ENCODE results near the gene BCAS3. TPM values are rescaled to one million over a fixed set of nuclear protein-coding genes. Genes with fewer than 3 reads are reported as not detected.
A peak's percentile ranks its signal among the peaks of the same experiment; 100 is the strongest.

BCAS3 gene
- total RNA-seq, 1 donor from 2014 or later = 14.5 TPM

- Mint-ChIP-seq H3K4me1 (ENCODE audit: low read depth, unreplicated experiment) (peaks cover 6% of the 10 kb centered on the region), H3K27me3 (ENCODE audit: low read depth, unreplicated experiment) (no peaks in the 10 kb centered on the region), H3K9me3 (ENCODE audit: unreplicated experiment) (no peaks in the 10 kb centered on the region), H3K4me3 (ENCODE audit: unreplicated experiment) (no peak overlapping the region), H3K36me3 (ENCODE audit: low read depth, unreplicated experiment) (no peaks in the 10 kb centered on the region), H3K27ac (ENCODE audit: unreplicated experiment) (no peak overlapping the region)
- peak; percentile 48 for DNase-seq (ENCODE audit: low read depth)
- H3K4me1 ChIP-seq (ENCODE audit: insufficient read depth, low read length) = peaks cover 7% of the 10 kb centered on the region
- H2AFZ ChIP-seq (ENCODE audit: low read depth, low read length) = no peak overlapping the region
- H3K36me3 ChIP-seq (ENCODE audit: insufficient read depth, low read length) = peaks cover 4% of the 10 kb centered on the region
- peaks cover 57% of the 10 kb centered on the region for H4K20me1 ChIP-seq (ENCODE audit: insufficient read depth, low read length)
- FAIRE-seq = no peak
- H3K4me2 ChIP-seq (ENCODE audit: low read length) = peak overlapping the region; percentile 21
- no peak overlapping the region for H3K9ac ChIP-seq (ENCODE audit: low read length)
- TF ChIP-seq EZH2 (IDR thresholded peaks at IDR 0.05; ENCODE audit: insufficient read depth, low read length) (no peak), CTCF (IDR thresholded peaks at IDR 0.05; ENCODE audit: insufficient read depth, low read depth, low read length) (no peak)
- no peaks in the 10 kb centered on the region for H3K9me3 ChIP-seq (ENCODE audit: insufficient read depth, low read depth, low read length)
- peaks cover 36% of the 10 kb centered on the region for H3K79me2 ChIP-seq (ENCODE audit: insufficient read depth, low read length)
- H3K27ac ChIP-seq (ENCODE audit: low read depth, low read length) = peak overlapping the region; percentile 7
- H3K4me3 ChIP-seq (ENCODE audit: insufficient read depth, low read depth, low read length) = no peak overlapping the region
- no peaks in the 10 kb centered on the region for H3K27me3 ChIP-seq (ENCODE audit: insufficient read depth, low read length)
These were observed 36.5 kb upstream of the BCAS3 start for GRCh38 chr17:60641126-60641525.

- TF ChIP-seq CTCF (IDR thresholded peaks at IDR 0.05; ENCODE audit: insufficient read depth, low read depth, low read length) (peak; percentile 44), EZH2 (IDR thresholded peaks at IDR 0.05; ENCODE audit: insufficient read depth, low read length) (no peak)
- Mint-ChIP-seq H3K36me3 (ENCODE audit: low read depth, unreplicated experiment) (no peaks in the 10 kb centered on the region), H3K4me3 (ENCODE audit: unreplicated experiment) (no peak overlapping the region), H3K27ac (ENCODE audit: unreplicated experiment) (no peak overlapping the region), H3K9me3 (ENCODE audit: unreplicated experiment) (no peaks in the 10 kb centered on the region), H3K4me1 (ENCODE audit: low read depth, unreplicated experiment) (peaks cover 6% of the 10 kb centered on the region), H3K27me3 (ENCODE audit: low read depth, unreplicated experiment) (no peaks in the 10 kb centered on the region)
- Histone ChIP-seq H3K36me3 (ENCODE audit: insufficient read depth, low read length) (peaks cover 4% of the 10 kb centered on the region), H3K4me3 (ENCODE audit: insufficient read depth, low read depth, low read length) (no peak overlapping the region), H4K20me1 (ENCODE audit: insufficient read depth, low read length) (peaks cover 59% of the 10 kb centered on the region), H3K4me1 (ENCODE audit: insufficient read depth, low read length) (peaks cover 7% of the 10 kb centered on the region), H3K27ac (ENCODE audit: low read depth, low read length) (peak overlapping the region; percentile 7), H2AFZ (ENCODE audit: low read depth, low read length) (no peak overlapping the region), H3K27me3 (ENCODE audit: insufficient read depth, low read length) (no peaks in the 10 kb centered on the region), H3K9me3 (ENCODE audit: insufficient read depth, low read depth, low read length) (no peaks in the 10 kb centered on the region), H3K79me2 (ENCODE audit: insufficient read depth, low read length) (peaks cover 37% of the 10 kb centered on the region), H3K4me2 (ENCODE audit: low read length) (peak overlapping the region; percentile 21), H3K9ac (ENCODE audit: low read length) (no peak overlapping the region)
- FAIRE-seq (no peak), DNase-seq (ENCODE audit: low read depth) (peak; percentile 67)
These were observed 35.8 kb upstream of the BCAS3 start for GRCh38 chr17:60641810-60642220.

GRCh38 chr17:60645918-60646523 is 31.6 kb upstream of the BCAS3 start:
- H3K4me2 ChIP-seq (ENCODE audit: low read length) = no peak overlapping the region
- H3K4me3 ChIP-seq (ENCODE audit: insufficient read depth, low read depth, low read length) = no peak overlapping the region
- FAIRE-seq = no peak
- H3K27me3 ChIP-seq (ENCODE audit: insufficient read depth, low read length) = no peaks in the 10 kb centered on the region
- TF ChIP-seq CTCF (IDR thresholded peaks at IDR 0.05; ENCODE audit: insufficient read depth, low read depth, low read length) = no peak
- no peak for TF ChIP-seq EZH2 (IDR thresholded peaks at IDR 0.05; ENCODE audit: insufficient read depth, low read length)
- no peak overlapping the region for H3K27ac Mint-ChIP-seq (ENCODE audit: unreplicated experiment)
- DNase-seq (ENCODE audit: low read depth) = no peak
- no peak overlapping the region for H3K4me3 Mint-ChIP-seq (ENCODE audit: unreplicated experiment)
- no peaks in the 10 kb centered on the region for H3K9me3 ChIP-seq (ENCODE audit: insufficient read depth, low read depth, low read length)
- no peaks in the 10 kb centered on the region for H3K27me3 Mint-ChIP-seq (ENCODE audit: low read depth, unreplicated experiment)
- no peak overlapping the region for H2AFZ ChIP-seq (ENCODE audit: low read depth, low read length)
- peaks cover 16% of the 10 kb centered on the region for H3K36me3 Mint-ChIP-seq (ENCODE audit: low read depth, unreplicated experiment)
- H4K20me1 ChIP-seq (ENCODE audit: insufficient read depth, low read length) = peaks cover 32% of the 10 kb centered on the region
- peaks cover 35% of the 10 kb centered on the region for H3K79me2 ChIP-seq (ENCODE audit: insufficient read depth, low read length)
- peaks cover 7% of the 10 kb centered on the region for H3K4me1 ChIP-seq (ENCODE audit: insufficient read depth, low read length)
- no peaks in the 10 kb centered on the region for H3K9me3 Mint-ChIP-seq (ENCODE audit: unreplicated experiment)
- H3K36me3 ChIP-seq (ENCODE audit: insufficient read depth, low read length) = peaks cover 10% of the 10 kb centered on the region
- peaks cover 3% of the 10 kb centered on the region for H3K4me1 Mint-ChIP-seq (ENCODE audit: low read depth, unreplicated experiment)
- H3K9ac ChIP-seq (ENCODE audit: low read length) = no peak overlapping the region
- no peak overlapping the region for H3K27ac ChIP-seq (ENCODE audit: low read depth, low read length)
